ENCODE measurements around the gene TEAD4.

Gene TEAD4

DNA sequence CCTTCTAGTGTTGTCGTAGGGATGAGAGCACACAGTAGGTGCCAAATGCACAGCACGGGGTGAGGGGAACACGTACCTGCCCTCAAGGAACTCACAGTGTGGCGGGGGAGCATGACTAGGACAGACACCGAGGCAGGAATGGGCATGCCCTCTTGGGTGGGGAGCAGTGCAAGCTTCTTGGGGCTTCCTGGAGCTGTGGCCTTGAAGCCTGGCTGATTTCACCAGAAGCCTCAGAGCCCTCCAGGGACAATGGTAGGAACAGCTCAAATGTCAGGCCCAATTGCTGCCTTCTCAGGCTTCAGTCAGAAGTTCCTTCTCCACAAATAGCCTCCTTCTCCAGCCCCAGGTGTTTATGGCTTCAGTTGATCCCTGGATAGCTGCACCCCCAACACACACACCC, 43.4 kb downstream of the TEAD4 start:
- no peak for DNase-seq (ENCODE audit: low read depth in 2 of 2)

GRCh38 chr12:3003357-3003992, 44.3 kb downstream of the TEAD4 start:
- DNase-seq (ENCODE audit: low read depth in 2 of 2), result no peak

DNA sequence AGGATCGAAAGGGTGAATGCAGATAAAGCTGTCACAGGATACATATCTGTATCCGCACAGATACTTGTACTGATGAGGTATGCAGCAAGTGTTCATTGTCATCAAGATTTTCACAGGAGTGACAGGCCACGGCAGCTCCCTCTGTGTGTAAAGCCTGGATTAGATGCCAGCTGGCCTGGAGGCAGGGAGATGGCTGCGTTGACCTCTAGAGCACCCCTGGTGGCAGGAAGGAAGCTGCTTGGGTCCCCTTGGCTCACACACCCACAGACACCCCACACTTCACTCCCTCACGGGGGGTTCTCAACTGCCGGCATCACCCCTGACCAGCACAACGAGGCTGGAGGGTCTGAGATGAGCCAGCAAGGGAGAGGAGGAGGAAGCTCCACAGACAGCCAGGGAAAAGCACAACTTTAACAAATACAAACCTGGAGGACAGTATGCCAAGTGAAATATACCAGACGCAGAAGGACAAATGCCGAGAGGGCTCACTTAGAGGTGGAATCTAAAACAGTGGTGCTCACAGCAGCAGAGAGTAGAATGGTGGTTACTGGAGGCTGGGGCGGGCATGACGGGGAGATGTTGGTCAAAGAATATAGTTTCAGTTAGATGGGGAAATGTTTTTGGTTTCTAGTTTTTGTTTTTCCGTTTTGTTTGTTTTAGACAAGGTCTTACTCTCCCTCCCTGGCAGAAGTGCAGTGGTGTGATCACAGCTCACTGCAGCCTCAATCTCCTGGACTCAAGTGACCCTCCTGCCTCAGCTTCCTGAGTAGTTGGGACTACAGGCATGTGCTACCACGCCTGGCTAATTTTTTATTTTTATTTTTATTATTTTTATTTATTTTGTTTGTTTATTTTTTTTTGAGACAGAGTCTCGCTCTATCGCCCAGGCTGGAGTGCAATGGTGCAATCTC, 45.7 kb downstream of the TEAD4 start:
- no peak for DNase-seq (ENCODE audit: low read depth in 2 of 2)

DNA sequence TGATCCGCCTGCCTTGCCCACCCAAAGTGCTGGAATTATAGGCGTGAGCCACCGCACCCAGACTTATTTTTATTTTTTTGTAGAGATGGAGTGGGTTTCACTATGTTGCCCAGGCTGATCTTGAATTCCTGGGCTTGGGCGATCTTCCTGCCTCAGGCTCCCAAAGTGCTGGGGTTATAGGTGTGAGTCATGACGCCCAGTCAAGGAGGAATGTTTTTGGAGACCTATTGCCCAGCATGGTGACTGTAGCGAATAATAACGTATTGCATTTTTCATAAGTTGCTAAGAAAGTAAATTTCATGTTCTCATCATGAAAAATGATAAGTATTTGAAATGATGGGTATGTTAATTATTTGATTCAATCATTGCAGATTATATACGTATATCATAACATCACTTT, 46.5 kb downstream of the TEAD4 start:
- no peak for DNase-seq (ENCODE audit: low read depth in 2 of 2)

DNA sequence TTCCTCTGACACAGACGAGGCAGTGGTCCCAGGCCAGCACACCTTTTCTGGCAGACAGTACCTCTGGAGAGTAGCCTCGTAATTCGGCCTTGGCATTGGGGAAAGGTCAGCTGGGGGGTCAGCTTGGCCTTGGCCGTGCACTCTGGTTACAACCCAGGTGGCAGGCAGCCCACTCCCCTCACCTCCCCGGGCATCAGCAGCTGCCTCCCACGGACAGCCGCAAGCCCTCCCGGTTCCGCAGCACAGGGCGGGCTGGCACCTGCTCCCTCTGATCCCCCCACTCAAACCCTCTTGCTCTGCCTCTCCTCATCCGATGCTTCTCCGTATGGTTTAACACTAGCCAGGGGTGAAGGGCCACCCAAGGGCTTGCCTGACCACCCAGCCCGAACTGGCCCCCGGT, 50.6 kb downstream of the TEAD4 start:
- no peak for DNase-seq (ENCODE audit: low read depth in 2 of 2)

- DNase-seq (ENCODE audit: low read depth in 2 of 2), result no peak
These were observed 51.2 kb downstream of the TEAD4 start for GRCh38 chr12:3010214-3010930.

DNA sequence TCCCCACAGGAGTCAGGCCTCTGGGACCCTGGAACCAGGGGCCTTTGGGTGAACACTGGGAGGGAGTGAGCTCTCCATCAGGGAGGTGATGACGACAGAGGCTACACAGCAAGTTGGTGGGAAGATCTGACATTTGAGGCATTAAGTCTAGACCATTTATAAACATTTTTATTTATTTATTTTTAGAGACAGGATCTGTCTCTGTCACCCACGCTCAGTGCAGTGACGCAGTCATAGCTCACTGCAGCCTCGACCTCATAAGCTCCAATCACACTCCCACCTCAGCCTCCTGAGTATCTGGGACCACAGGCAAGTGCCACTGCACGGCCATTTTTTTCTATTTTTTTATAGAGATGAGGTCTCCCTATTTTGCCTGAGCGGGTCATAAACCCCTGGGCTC, 53.6 kb downstream of the TEAD4 start:
- DNase-seq (ENCODE audit: low read depth in 2 of 2), result no peak

GRCh38 chr12:3014641-3015040, 55.4 kb downstream of the TEAD4 start:
- DNase-seq (ENCODE audit: low read depth in 2 of 2), result no peak

DNA sequence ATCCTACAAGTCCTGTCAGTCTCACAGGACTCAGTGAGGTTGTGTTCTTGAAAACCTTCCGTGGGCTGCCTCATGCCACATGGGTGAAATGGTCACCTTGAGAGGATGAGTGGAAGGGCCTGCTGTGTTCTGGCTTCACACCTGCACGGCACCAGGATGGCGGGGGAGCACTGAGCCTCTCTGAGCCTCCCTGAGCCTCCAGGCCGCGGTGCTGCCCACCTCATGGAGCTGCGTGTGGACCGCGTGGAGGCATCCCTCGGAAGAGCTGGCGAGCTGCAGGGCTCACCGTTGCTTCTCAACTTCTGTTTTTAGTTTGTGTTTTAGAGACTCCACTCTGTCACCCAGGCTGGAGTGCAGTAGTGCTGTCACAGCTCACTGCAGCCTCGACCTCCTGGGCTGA, 56.2 kb downstream of the TEAD4 start:
- no peak for DNase-seq (ENCODE audit: low read depth in 2 of 2)

DNA sequence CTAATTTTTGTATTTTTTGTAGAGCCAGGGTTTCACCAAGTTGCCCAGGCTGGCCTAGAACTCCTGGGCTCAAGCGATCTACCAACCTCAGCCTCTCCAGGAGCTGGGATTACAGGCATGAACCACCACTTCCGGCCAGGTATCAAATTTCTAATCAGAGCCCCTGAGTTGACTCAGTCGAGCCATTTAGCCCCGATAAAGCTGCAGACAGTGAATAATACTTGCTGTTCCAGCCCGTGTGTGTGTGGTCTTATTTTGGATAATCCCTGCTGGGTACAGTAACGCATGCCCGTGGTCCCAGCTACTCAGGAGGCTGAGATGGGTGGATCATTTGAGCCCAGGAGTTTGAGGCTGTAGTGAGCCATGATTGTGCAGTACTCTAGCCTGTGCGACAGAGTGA, 57.0 kb downstream of the TEAD4 start:
- no peak for DNase-seq (ENCODE audit: low read depth in 2 of 2)

- DNase-seq (ENCODE audit: low read depth in 2 of 2), result no peak
These were observed 58.1 kb downstream of the TEAD4 start for GRCh38 chr12:3017281-3017680.

GRCh38 chr12:3018284-3019004, 59.2 kb downstream of the TEAD4 start:
- DNase-seq (ENCODE audit: low read depth in 2 of 2), result no peak

GRCh38 chr12:3019005-3019680, 59.9 kb downstream of the TEAD4 start:
- no peak for DNase-seq (ENCODE audit: low read depth in 2 of 2)

GRCh38 chr12:3020399-3020798, 61.2 kb downstream of the TEAD4 start:
- no peak for DNase-seq (ENCODE audit: low read depth in 2 of 2)

- no peak for DNase-seq (ENCODE audit: low read depth in 2 of 2)
These were observed 61.7 kb downstream of the TEAD4 start for GRCh38 chr12:3020850-3021435.

- no peak for DNase-seq (ENCODE audit: low read depth in 2 of 2)
These were observed 63.2 kb downstream of the TEAD4 start for GRCh38 chr12:3022411-3022810.

DNA sequence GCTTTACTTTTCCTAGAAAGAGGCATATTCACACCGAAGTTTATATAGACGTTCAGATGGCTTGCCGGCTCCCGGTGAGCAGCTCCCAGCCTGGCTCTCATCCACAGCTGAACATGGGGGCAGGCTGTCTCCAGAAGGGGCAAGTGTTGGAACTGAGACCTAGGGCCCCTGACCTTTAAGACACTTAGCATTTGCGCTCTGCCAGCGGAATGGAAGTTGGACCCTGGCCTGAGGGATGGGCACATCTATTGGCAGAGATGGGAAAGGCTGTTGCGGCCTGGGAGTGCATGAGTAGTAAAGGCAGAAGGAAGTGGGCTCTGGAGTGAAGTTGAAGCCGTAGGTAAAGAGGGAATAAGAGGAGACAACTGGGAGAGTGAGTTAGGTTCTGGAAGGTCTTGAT, 63.8 kb downstream of the TEAD4 start:
- DNase-seq (ENCODE audit: low read depth in 2 of 2), result no peak

GRCh38 chr12:3028108-3028507, 68.9 kb downstream of the TEAD4 start:
- DNase-seq (ENCODE audit: low read depth in 2 of 2), result no peak

DNA sequence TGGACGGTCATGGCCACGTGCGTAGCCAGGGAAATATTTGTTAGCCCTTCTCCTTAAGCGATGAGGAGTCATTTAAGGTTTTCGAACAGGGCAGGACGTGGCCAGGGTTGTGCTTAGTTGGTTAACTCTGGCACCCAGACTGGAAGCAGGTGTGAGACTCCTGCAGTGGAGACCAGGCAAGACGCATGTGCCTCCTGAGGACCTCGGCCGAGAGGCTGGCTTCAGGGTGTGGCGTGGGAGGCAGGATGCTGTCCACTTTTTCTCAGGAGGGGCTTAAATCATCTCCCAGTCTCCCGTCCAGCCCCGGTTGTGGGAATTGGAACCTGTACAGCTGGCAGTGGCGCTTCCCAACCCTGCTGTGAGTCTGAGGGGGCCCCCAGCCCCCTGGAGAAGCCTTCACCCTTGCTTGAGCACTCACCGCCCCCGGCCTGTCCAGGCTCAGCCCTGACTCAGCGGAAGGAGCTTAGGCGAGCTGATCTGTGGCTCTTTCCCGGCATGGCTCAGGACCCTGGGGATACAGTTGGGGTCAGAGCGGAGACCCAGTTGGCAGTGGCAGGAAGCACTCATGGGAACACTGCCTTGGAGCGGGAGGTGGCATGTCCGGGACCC, 71.7 kb downstream of the TEAD4 start:
- no peak for DNase-seq (ENCODE audit: low read depth in 2 of 2)

DNA sequence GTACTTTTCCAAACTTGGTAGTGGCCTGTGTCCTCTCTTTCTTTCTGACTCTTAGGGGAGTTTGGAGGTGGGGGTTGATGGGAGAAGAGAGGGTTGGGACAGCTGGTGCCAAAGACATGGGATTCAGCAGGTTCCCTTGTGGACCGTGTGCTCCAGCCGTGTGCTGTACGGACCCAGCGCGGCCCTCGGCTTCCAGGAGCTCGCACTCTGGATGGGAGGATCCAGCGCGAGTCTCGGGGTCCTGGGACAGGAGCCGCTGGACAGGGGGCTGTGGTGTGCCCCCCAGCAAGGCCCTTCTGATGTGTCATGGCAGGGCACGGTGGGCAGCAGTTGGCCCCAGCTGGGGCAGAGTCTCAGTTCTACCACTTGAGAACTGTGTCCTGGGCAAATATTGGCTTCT, 73.0 kb downstream of the TEAD4 start:
- no peak for DNase-seq (ENCODE audit: low read depth in 2 of 2)
